ENCODE data around the gene SMAD6. TPM values are rescaled to one million over a fixed set of nuclear protein-coding genes. Genes with fewer than 3 reads are reported as not detected.

SMAD6 gene
- total RNA-seq, 2 donors from 2014 or later = 190 to 213 TPM

GRCh38 chr15:66760097-66760967 lies 58.3 kb downstream of the SMAD6 start:
- H3K27ac ChIP-seq (ENCODE audit: low read depth, low read length) = peak overlapping the region; percentile 14
- peaks cover 74% of the 10 kb centered on the region for H3K36me3 Mint-ChIP-seq (ENCODE audit: low read depth)
- H3K9me3 Mint-ChIP-seq = peaks cover under 1% of the 10 kb centered on the region
- peak overlapping the region; percentile 30 for H3K27ac Mint-ChIP-seq
- H3K27me3 Mint-ChIP-seq (ENCODE audit: insufficient read depth) = no peaks in the 10 kb centered on the region
- peaks cover 4% of the 10 kb centered on the region for H3K4me1 ChIP-seq (ENCODE audit: control insufficient read depth, insufficient read depth, low read length)
- H3K36me3 ChIP-seq (ENCODE audit: control insufficient read depth, insufficient read depth, low read length) = peaks cover 78% of the 10 kb centered on the region
- DNase-seq = no peak
- H3K4me3 Mint-ChIP-seq = no peak overlapping the region
- H3K4me1 Mint-ChIP-seq = peaks cover 45% of the 10 kb centered on the region
- TF ChIP-seq CTCF (conservative IDR thresholded peaks at IDR 0.05) = no peak
- H3K27me3 ChIP-seq (ENCODE audit: control insufficient read depth, insufficient read depth, low read length, poor library complexity, severe bottlenecking) = no peaks in the 10 kb centered on the region
- no peak overlapping the region for H3K9ac ChIP-seq (ENCODE audit: extremely low read depth, low read length, poor library complexity, severe bottlenecking)
- H3K4me3 ChIP-seq (ENCODE audit: low read length) = no peak overlapping the region
- WGBS, 2 experiments (ENCODE audit: insufficient coverage in 1 of 2, insufficient read length in 1 of 2) = 94 to 97% methylated on average over 11 to 16 of the region's 16 CpGs
- H3K9me3 ChIP-seq (ENCODE audit: control insufficient read depth, low read length) = peaks cover 3% of the 10 kb centered on the region

DNA sequence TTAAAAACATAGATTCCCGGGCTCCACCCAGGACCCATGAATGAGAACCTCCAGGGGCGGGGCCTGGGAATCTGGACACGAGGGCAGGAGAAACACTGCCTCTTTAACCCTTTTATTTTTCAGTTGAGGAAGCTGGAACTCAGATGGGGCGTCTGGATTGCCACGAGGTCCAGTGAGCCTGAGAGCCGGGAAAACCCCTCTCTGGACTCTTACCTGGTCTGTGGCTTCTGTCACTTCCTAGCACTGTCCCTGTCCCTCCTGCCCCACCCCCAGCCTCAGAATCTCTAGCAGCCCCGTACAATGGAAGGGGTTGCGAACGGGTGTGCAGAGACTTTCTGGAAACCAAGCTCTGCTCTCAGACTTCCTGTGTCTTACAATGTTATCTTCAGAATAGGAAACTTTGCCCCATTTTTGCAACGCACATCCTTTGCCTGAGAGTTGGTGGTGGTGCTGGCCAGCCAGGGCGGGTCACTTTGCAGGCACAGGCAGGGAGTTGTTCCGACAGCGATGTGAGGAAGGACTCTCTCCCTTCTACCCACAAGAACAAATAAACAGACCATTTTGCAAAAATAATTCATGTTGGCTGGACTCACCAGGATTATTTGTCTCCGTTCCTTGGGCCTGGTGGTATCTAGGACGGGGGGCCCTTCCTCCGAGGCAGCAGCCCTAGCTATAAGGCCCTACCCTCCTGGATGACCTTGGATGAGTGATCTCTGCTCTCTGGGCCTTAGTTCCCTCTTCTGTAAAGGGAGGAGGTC lies 59.1 kb downstream of the SMAD6 start:
- no peaks in the 10 kb centered on the region for H3K27me3 Mint-ChIP-seq (ENCODE audit: insufficient read depth)
- Histone ChIP-seq H3K9ac (ENCODE audit: extremely low read depth, low read length, poor library complexity, severe bottlenecking) (no peak overlapping the region), H3K4me3 (ENCODE audit: low read length) (no peak overlapping the region), H3K9me3 (ENCODE audit: control insufficient read depth, low read length) (no peaks in the 10 kb centered on the region), H3K27me3 (ENCODE audit: control insufficient read depth, insufficient read depth, low read length, poor library complexity, severe bottlenecking) (no peaks in the 10 kb centered on the region), H3K27ac (ENCODE audit: low read depth, low read length) (peak overlapping the region; percentile 14), H3K36me3 (ENCODE audit: control insufficient read depth, insufficient read depth, low read length) (peaks cover 70% of the 10 kb centered on the region), H3K4me1 (ENCODE audit: control insufficient read depth, insufficient read depth, low read length) (peaks cover 11% of the 10 kb centered on the region)
- no peak overlapping the region for H3K4me3 Mint-ChIP-seq
- no peak for DNase-seq
- H3K27ac Mint-ChIP-seq = peak overlapping the region; percentile 69
- 86 to 90% methylated on average over 13 to 16 of the region's 16 CpGs for WGBS, 2 experiments (ENCODE audit: insufficient coverage in 1 of 2, insufficient read length in 1 of 2)
- H3K36me3 Mint-ChIP-seq (ENCODE audit: low read depth) = peaks cover 77% of the 10 kb centered on the region
- no peak for TF ChIP-seq CTCF (conservative IDR thresholded peaks at IDR 0.05)
- H3K4me1 Mint-ChIP-seq = peaks cover 51% of the 10 kb centered on the region
- no peaks in the 10 kb centered on the region for H3K9me3 Mint-ChIP-seq

DNA sequence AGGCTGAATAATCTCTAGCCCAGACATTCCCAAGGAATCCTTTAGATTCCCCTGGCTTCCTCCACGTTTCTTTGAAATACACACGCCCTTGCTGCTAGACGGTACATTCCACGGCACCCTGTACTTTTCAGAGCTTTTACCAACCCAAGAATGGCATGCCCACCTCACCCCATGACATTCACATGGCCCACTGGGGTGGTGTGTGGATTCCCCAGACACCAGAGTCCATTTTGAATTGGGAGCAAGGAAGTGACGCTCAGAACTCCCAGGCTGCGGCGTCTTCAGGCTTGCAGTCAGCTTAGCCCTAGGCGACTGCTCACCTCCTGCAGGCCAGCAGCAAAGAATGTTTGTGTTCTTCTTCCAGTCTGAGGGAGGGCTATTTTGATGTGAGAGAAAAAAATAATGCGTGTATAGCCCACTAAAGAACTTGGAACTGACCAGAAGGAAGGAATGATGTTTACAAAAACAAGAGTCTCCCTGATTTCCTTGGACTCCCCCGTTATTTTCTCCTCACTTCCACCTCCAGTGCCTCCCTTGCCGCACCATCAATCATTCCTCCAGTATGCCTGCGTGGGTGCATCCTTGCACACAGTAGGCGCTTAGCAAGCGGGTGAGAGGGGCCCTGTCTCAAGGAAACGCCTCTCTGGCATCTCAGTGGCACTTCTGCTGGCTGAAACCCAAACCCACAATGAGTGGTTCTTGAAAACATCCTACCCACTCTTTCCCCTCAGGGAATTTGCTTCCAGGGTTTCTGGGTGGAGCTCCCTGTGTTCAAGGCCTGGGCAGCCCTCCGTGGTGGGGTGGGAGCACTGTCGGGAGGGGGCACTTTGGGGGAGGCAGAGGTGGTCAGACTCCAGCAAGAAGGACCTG lies 59.9 kb downstream of the SMAD6 start:
- H3K9ac ChIP-seq (ENCODE audit: extremely low read depth, low read length, poor library complexity, severe bottlenecking) = no peak overlapping the region
- H3K27me3 ChIP-seq (ENCODE audit: control insufficient read depth, insufficient read depth, low read length, poor library complexity, severe bottlenecking) = no peaks in the 10 kb centered on the region
- 88 to 94% methylated on average over 11 to 17 of the region's 17 CpGs for WGBS, 2 experiments (ENCODE audit: insufficient coverage in 1 of 2, insufficient read length in 1 of 2)
- no peak overlapping the region for H3K27ac ChIP-seq (ENCODE audit: low read depth, low read length)
- no peaks in the 10 kb centered on the region for H3K9me3 ChIP-seq (ENCODE audit: control insufficient read depth, low read length)
- H3K4me1 ChIP-seq (ENCODE audit: control insufficient read depth, insufficient read depth, low read length) = peaks cover 11% of the 10 kb centered on the region
- no peak for DNase-seq
- no peaks in the 10 kb centered on the region for H3K9me3 Mint-ChIP-seq
- TF ChIP-seq CTCF (conservative IDR thresholded peaks at IDR 0.05) = no peak
- H3K36me3 ChIP-seq (ENCODE audit: control insufficient read depth, insufficient read depth, low read length) = peaks cover 62% of the 10 kb centered on the region
- H3K36me3 Mint-ChIP-seq (ENCODE audit: low read depth) = peaks cover 71% of the 10 kb centered on the region
- peak overlapping the region; percentile 69 for H3K27ac Mint-ChIP-seq
- H3K27me3 Mint-ChIP-seq (ENCODE audit: insufficient read depth) = no peaks in the 10 kb centered on the region
- no peak overlapping the region for H3K4me3 Mint-ChIP-seq
- peaks cover 57% of the 10 kb centered on the region for H3K4me1 Mint-ChIP-seq
- no peak overlapping the region for H3K4me3 ChIP-seq (ENCODE audit: low read length)
